ENCODE results near the gene SPHK2. TPM values are rescaled to one million over a fixed set of nuclear protein-coding genes. Genes with fewer than 3 reads are reported as not detected.
A peak's percentile ranks its signal among the peaks of the same experiment; 100 is the strongest.

The SPHK2 gene
- total RNA-seq, 1 donor from 2014 or later: 6.9 TPM

- FAIRE-seq (no peak), DNase-seq (ENCODE audit: low spot score in 2 of 2) (no peak)
Measured at GRCh38 chr19:48603001-48603400, 16.3 kb upstream of the SPHK2 start.

DNA sequence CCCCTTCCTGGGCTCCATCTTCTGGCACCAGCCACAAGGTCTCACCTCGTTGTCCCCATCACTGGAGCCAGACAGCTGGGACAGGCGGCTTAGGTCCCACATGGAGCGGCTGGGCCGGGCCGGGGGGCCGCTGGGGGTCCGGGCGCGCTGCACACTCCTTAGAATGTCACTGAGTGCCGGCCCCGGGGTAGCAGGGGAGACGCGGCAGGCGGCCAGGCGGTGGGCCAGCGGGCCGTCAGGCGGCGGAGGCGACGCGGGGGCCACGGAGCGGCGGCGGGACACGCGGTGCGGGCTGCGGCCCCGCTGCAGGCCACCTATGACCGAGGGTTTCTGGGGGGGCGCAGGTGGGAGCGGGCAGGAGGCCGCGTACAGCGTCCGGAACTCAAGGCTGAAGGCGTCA, 15.9 kb upstream of the SPHK2 start:
- DNase-seq (ENCODE audit: low spot score in 2 of 2) (no peak), FAIRE-seq (no peak)

DNA sequence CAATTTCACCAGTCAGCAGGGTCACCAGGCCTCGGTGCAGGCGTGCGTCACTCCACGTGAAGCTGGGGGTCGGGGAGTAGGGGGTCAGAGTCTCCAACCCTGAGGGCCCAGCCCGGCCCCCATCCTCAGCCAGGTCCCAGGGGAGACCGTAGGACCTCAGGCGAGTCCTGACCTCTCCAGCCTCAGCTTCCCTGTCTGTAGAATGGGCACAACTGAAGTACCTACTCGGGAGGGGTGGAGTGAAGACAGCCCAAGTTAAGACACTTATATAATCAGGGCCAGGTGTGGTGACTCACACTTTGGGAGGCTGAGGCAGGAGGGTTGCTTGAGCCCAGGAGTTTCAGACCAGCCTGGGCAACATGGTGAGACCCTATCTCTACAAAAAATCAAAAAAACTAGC, 15.5 kb upstream of the SPHK2 start:
- FAIRE-seq (no peak), DNase-seq (ENCODE audit: low spot score in 2 of 2) (no peak)

GRCh38 chr19:48606463-48607358, 12.6 kb upstream of the SPHK2 start, which contains the start of gene SPACA4:
Gene SPACA4 (plus strand): TSS chr19:48606742. CDS start chr19:48606979, 237 bp downstream.
- no peak for FAIRE-seq
- no peak for DNase-seq (ENCODE audit: low spot score in 2 of 2)

- DNase-seq (ENCODE audit: low spot score in 2 of 2): no peak
- no peak for FAIRE-seq
Measured at GRCh38 chr19:48607359-48607755, 11.9 kb upstream of the SPHK2 start.

- FAIRE-seq (no peak), DNase-seq (ENCODE audit: low spot score in 2 of 2) (peak in 1 of 2 donors; percentile 75)
Measured at GRCh38 chr19:48608798-48609263, 10.5 kb upstream of the SPHK2 start.

GRCh38 chr19:48609571-48610108, 9.7 kb upstream of the SPHK2 start:
- DNase-seq (ENCODE audit: low spot score in 2 of 2): no peak
- no peak for FAIRE-seq

- DNase-seq (ENCODE audit: low spot score in 2 of 2): no peak
Measured at GRCh38 chr19:48611872-48612271, 7.4 kb upstream of the SPHK2 start.

DNA sequence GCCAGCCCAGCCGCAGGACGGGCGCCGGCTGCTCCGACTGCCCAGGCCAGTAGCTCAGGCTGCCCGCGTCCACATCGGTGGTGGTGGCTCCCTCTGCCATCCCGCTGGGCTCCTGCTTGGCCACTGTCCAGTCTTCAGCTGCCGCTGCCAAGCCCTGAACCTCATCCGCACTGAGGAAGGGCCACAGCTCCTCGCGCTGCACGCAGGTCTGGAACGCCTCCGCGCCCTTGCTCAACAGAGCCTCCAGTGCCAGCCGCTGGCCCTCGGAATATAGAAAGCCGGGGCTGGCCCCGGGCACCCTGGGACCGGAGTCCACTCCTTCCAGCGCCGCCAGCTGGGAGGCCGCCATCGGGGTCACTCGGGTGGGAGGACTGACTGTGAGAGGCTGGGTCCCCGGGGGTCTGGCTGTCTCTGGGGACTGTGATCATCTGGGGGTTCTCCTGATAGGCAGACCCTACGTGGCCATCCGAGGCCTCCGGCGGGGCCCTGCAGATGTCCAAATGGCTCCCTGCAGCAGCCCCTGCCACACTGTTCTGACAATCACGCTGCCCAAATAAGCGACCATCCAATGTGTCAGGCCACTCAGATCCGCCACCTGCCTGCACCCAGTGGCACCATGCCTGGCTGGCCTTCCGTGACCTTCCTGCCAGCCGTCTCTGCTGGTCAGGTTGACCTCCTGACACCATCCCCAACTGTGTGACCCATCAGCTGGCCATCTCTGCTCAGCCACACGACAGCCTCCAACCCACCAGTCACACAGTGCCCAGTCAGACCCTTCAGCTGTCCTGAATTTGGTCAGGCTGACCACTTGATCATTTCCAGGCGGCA, 6.1 kb upstream of the SPHK2 start:
- FAIRE-seq (no peak), DNase-seq (ENCODE audit: low spot score in 2 of 2) (peak in 1 of 2 donors; percentile 44)

More at GRCh38 chr19:48611872-48612271, 7.4 kb upstream of the SPHK2 start:
- FAIRE-seq: no peak

DNA sequence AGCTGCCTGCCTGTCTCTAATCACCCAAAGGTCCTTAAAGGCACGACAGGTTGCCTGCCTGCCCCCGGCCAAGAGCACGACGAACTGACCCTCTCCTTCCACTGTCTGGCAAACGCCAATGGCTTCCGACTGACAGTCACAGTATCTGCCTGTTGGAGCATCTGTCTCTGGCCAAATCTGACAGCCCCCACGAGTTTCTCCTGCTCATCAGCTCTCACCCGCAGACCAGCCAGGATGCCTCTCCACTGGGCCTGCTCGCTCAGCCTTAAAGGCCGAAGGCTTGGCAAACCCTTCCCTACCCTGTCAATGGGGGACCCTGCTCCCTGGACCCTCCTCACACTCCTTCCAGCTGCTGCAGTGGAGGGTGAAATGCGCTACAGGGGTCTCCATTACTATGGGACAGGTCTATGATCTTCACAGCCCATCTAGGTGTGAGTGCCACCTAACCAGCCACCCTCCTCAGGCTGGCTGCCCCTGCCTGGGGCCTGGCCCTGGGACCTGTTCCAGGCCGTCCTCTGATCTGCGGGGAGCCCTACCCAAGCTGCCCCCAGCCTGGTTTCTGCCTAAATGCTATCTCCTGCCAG, 5.4 kb upstream of the SPHK2 start:
- no peak for FAIRE-seq

DNA sequence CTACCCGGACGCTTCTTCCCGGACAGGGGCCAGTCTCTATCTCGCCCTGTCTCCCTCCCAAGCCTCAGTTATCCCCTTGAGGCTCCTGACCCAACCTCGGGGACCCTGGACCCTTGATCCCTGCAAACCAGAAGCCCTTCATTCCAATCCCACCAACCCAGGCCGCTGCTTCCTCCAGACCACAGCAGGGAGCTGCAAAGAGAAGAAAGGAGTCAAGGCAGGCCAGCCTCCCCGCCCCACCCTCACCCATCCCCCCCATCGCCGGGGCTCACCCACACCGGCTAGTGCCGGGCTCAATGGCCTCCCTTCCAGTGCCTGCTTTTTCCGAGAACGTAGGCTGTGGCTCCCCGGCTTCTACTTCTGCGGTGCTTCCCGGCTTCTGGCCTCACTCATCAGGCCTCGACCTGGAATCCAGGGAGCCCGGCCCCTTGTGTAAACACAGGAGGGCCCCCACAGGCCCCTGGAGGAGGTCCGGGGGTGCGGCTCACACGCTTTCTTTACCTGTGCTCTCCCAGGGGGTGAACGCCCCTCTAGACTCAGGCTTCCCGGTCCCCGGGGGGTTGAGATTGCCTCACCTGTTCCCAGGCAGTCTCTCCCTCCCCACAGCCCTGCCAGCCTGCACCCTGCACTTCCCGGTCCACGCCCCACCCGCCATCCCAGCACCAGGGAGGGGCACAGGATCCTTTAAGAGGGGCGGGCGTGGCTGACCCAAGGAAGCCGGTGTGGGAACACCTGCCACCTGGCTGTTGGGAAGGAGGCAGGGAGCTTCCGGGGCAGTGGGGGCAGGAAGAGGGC, 4.7 kb upstream of the SPHK2 start, which contains the start of gene FAM83E:
FAM83E (minus strand) TSS at position 641 of the 795 bp plus-strand sequence. CDS start 1,704 bp downstream, outside the sequence.
- DNase-seq (ENCODE audit: low spot score in 2 of 2): no peak
- no peak for FAIRE-seq

More for the DNA sequence above, 5.4 kb upstream of the SPHK2 start:
- DNase-seq (ENCODE audit: low spot score in 2 of 2): no peak

DNA sequence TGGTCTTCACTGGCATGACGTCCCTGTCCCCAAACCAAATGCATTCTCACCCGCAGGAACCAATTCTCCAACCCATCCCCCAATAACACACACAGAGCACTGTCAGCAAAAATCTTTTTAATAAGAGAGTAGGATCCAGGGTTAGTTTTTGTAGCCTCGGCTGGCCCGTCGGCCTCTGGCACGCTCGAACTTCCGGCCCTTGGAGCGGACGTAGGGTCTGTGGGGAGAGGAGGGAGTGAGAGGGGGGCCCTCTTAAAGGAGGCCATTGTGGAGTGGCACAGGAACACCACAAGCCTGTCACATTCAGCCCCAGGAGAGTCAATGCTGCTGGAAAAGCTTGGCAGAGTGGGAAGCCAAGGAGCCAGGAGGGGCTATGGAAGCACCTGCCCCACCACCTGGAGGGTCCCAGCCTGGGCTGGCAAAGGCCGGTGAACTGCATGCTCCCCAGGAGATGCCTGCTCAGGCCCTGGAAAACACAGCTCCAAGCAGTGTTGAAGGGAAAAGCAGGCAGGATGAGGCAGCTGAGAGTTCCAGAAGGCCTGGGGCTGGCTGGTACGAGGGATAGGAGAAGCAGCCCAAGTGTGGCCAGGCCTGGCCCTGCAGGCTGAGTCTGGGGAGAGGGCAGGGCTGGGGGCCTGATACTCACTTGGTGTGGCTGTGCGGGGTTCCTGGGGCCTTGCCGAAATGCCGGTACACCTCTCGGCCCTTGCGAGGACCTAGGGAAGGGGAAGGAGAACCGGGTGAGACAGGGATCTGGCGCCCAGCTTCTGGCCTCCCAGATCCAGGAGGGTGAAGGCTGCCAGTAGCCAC, 3.9 kb upstream of the SPHK2 start:
- FAIRE-seq: no peak
- no peak for DNase-seq (ENCODE audit: low spot score in 2 of 2)

GRCh38 chr19:48616041-48616436, 3.3 kb upstream of the SPHK2 start:
- no peak for FAIRE-seq
- no peak for DNase-seq (ENCODE audit: low spot score in 2 of 2)

- DNase-seq (ENCODE audit: low spot score in 2 of 2): no peak
- FAIRE-seq: no peak
Measured at GRCh38 chr19:48616491-48617056, 2.7 kb upstream of the SPHK2 start.

GRCh38 chr19:48617146-48617937, 2.0 kb upstream of the SPHK2 start:
- DNase-seq (ENCODE audit: low spot score in 2 of 2) (no peak), FAIRE-seq (no peak)

GRCh38 chr19:48618278-48618915, 909 bp upstream of the SPHK2 start:
- FAIRE-seq (no peak), DNase-seq (ENCODE audit: low spot score in 2 of 2) (no peak)

Data from frontal cortex (tissue), 4 donors.